ENCODE data around the gene TNFRSF17. TPM values are rescaled to one million over a fixed set of nuclear protein-coding genes. Genes with fewer than 3 reads are reported as not detected.
A peak's percentile ranks its signal among the peaks of the same experiment; 100 is the strongest.

Gene TNFRSF17
- total RNA-seq, 2 donors from 2014 or later, result not detected

- no peak overlapping the region for H3K27ac Mint-ChIP-seq
- peaks cover 8% of the 10 kb centered on the region for H3K4me1 Mint-ChIP-seq
- Histone ChIP-seq H3K36me3 (ENCODE audit: control insufficient read depth, insufficient read depth, low read length) (no peaks in the 10 kb centered on the region), H3K27ac (ENCODE audit: low read depth, low read length) (no peak overlapping the region), H3K9me3 (ENCODE audit: control insufficient read depth, low read length) (no peaks in the 10 kb centered on the region), H3K4me3 (ENCODE audit: low read length) (peak overlapping the region; percentile 98), H3K9ac (ENCODE audit: extremely low read depth, low read length, poor library complexity, severe bottlenecking) (no peak overlapping the region), H3K27me3 (ENCODE audit: control insufficient read depth, insufficient read depth, low read length, poor library complexity, severe bottlenecking) (no peaks in the 10 kb centered on the region), H3K4me1 (ENCODE audit: control insufficient read depth, insufficient read depth, low read length) (no peaks in the 10 kb centered on the region)
- no peaks in the 10 kb centered on the region for H3K27me3 Mint-ChIP-seq (ENCODE audit: insufficient read depth)
- WGBS, 2 experiments (ENCODE audit: insufficient coverage in 1 of 2, insufficient read length in 1 of 2), result 65 to 66% methylated on average over 6 to 8 of the region's 12 CpGs
- peaks cover 8% of the 10 kb centered on the region for H3K36me3 Mint-ChIP-seq (ENCODE audit: low read depth)
- TF ChIP-seq CTCF (conservative IDR thresholded peaks at IDR 0.05), result no peak
- peak; percentile 55 for DNase-seq
- H3K4me3 Mint-ChIP-seq, result peak overlapping the region; percentile 91
- H3K9me3 Mint-ChIP-seq, result no peaks in the 10 kb centered on the region
These were observed 12.5 kb downstream of the TNFRSF17 start for GRCh38 chr16:11977376-11978041.

GRCh38 chr16:11978080-11978479 is 13.1 kb downstream of the TNFRSF17 start:
- Histone ChIP-seq H3K27me3 (ENCODE audit: control insufficient read depth, insufficient read depth, low read length, poor library complexity, severe bottlenecking) (no peaks in the 10 kb centered on the region), H3K27ac (ENCODE audit: low read depth, low read length) (no peak overlapping the region), H3K36me3 (ENCODE audit: control insufficient read depth, insufficient read depth, low read length) (no peaks in the 10 kb centered on the region), H3K4me1 (ENCODE audit: control insufficient read depth, insufficient read depth, low read length) (no peaks in the 10 kb centered on the region), H3K9ac (ENCODE audit: extremely low read depth, low read length, poor library complexity, severe bottlenecking) (no peak overlapping the region), H3K4me3 (ENCODE audit: low read length) (no peak overlapping the region), H3K9me3 (ENCODE audit: control insufficient read depth, low read length) (no peaks in the 10 kb centered on the region)
- no peak for TF ChIP-seq CTCF (conservative IDR thresholded peaks at IDR 0.05)
- Mint-ChIP-seq H3K27me3 (ENCODE audit: insufficient read depth) (no peaks in the 10 kb centered on the region), H3K27ac (no peak overlapping the region), H3K36me3 (ENCODE audit: low read depth) (peaks cover 6% of the 10 kb centered on the region), H3K4me3 (peak overlapping the region; percentile 91), H3K9me3 (no peaks in the 10 kb centered on the region), H3K4me1 (peaks cover 8% of the 10 kb centered on the region)
- 60 to 94% methylated on average over 1 to 2 of the region's 2 CpGs for WGBS, 2 experiments (ENCODE audit: insufficient coverage in 1 of 2, insufficient read length in 1 of 2)
- DNase-seq, result no peak

GRCh38 chr16:11979013-11979672 is 14.1 kb downstream of the TNFRSF17 start:
- TF ChIP-seq CTCF (conservative IDR thresholded peaks at IDR 0.05), result peak; percentile 24
- Mint-ChIP-seq H3K4me1 (peaks cover 8% of the 10 kb centered on the region), H3K36me3 (ENCODE audit: low read depth) (peaks cover under 1% of the 10 kb centered on the region), H3K27me3 (ENCODE audit: insufficient read depth) (no peaks in the 10 kb centered on the region), H3K9me3 (no peaks in the 10 kb centered on the region), H3K27ac (no peak overlapping the region), H3K4me3 (no peak overlapping the region)
- no peak overlapping the region for H3K4me3 ChIP-seq (ENCODE audit: low read length)
- H3K4me1 ChIP-seq (ENCODE audit: control insufficient read depth, insufficient read depth, low read length), result no peaks in the 10 kb centered on the region
- 79 to 81% methylated on average over 7 of the region's 9 CpGs for WGBS, 2 experiments (ENCODE audit: insufficient coverage in 1 of 2, insufficient read length in 1 of 2)
- no peak overlapping the region for H3K9ac ChIP-seq (ENCODE audit: extremely low read depth, low read length, poor library complexity, severe bottlenecking)
- no peaks in the 10 kb centered on the region for H3K27me3 ChIP-seq (ENCODE audit: control insufficient read depth, insufficient read depth, low read length, poor library complexity, severe bottlenecking)
- DNase-seq, result no peak
- H3K27ac ChIP-seq (ENCODE audit: low read depth, low read length), result no peak overlapping the region
- H3K9me3 ChIP-seq (ENCODE audit: control insufficient read depth, low read length), result no peaks in the 10 kb centered on the region
- no peaks in the 10 kb centered on the region for H3K36me3 ChIP-seq (ENCODE audit: control insufficient read depth, insufficient read depth, low read length)
